Karpas-422 (cell line): ENCODE measurements around the gene MDM4. TPM values are rescaled to one million over a fixed set of nuclear protein-coding genes. Genes with fewer than 3 reads are reported as not detected.

Source experiments
- DNase-seq: peaks from one replicate; pipeline ENCODE4 v3.0.0-alpha.2; 2015
- H2AFZ ChIP-seq: fragments of 200-600 bp; sonication (generic); 2 replicates; pipeline ENCODE4 v1.6.1; 2014; ENCODE audit warnings: antibody characterized with exemption, low read length, mixed read lengths
- H3K27ac ChIP-seq: fragments of 200-600 bp; sonication (generic); 2 replicates; pipeline ENCODE4 v1.5.1; 2014; ENCODE audit warnings: mild to moderate bottlenecking, low read length, moderate library complexity
- H3K27me3 ChIP-seq: fragments of 200-600 bp; sonication (generic); 2 replicates; pipeline ENCODE4 v1.6.1; 2014; ENCODE audit warnings: low read length, mixed read lengths
- H3K36me3 ChIP-seq: fragments of 200-600 bp; sonication (generic); 2 replicates; pipeline ENCODE4 v1.6.1; 2014; ENCODE audit warnings: low read length, mixed read lengths; ENCODE audit not compliant: insufficient read depth
- H3K4me1 ChIP-seq: fragments of 200-600 bp; sonication (generic); 2 replicates; pipeline ENCODE4 v1.6.1; 2014; ENCODE audit warnings: mild to moderate bottlenecking, low read length, mixed read lengths
- H3K4me2 ChIP-seq: fragments of 200-600 bp; sonication (generic); 2 replicates; pipeline ENCODE4 v1.6.1; 2014; ENCODE audit warnings: low read length, low read depth, mild to moderate bottlenecking; ENCODE audit not compliant: poor library complexity, severe bottlenecking
- H3K4me3 ChIP-seq: fragments of 200-600 bp; sonication (generic); 2 replicates; pipeline ENCODE4 v1.5.1; 2014; ENCODE audit warnings: mild to moderate bottlenecking, antibody characterized with exemption, low read length, mixed read lengths
- H3K79me2 ChIP-seq: fragments of 200-600 bp; sonication (generic); 2 replicates; pipeline ENCODE4 v1.6.1; 2014; ENCODE audit warnings: mild to moderate bottlenecking, low read length, mixed read lengths
- H3K9ac ChIP-seq: fragments of 200-600 bp; sonication (generic); 2 replicates; pipeline ENCODE4 v1.6.0; 2014; ENCODE audit warnings: low read length
- H3K9me2 ChIP-seq: fragments of 200-600 bp; sonication (generic), shearing (Covaris generic); replicated peaks from 2 replicates; pipeline ENCODE4 v1.6.0; 2014; ENCODE audit warnings: mild to moderate bottlenecking, low read length, moderate library complexity; ENCODE audit not compliant: insufficient read depth
- H3K9me3 ChIP-seq: fragments of 300-700, 200-600 bp; sonication (generic); 2 replicates; pipeline ENCODE4 v1.6.1; 2014; ENCODE audit warnings: low read length, mixed read lengths
- H4K20me1 ChIP-seq: fragments of 200-600 bp; sonication (generic); 2 replicates; pipeline ENCODE4 v1.6.1; 2014; ENCODE audit warnings: mild to moderate bottlenecking, antibody characterized with exemption, low read length, low read depth; ENCODE audit not compliant: insufficient read depth
- total RNA-seq: library from RNA; depleted of rRNA; stranded (reverse); fragments of >200 nt; shearing (Covaris generic); gene quantifications from 2 replicates; pipeline ENCODE4 v1.2.3, GENCODE V29; 2014; ENCODE audit warnings: low replicate concordance; rRNA removed

The MDM4 gene, protein sequence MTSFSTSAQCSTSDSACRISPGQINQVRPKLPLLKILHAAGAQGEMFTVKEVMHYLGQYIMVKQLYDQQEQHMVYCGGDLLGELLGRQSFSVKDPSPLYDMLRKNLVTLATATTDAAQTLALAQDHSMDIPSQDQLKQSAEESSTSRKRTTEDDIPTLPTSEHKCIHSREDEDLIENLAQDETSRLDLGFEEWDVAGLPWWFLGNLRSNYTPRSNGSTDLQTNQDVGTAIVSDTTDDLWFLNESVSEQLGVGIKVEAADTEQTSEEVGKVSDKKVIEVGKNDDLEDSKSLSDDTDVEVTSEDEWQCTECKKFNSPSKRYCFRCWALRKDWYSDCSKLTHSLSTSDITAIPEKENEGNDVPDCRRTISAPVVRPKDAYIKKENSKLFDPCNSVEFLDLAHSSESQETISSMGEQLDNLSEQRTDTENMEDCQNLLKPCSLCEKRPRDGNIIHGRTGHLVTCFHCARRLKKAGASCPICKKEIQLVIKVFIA
- 73.7 and 96.9 TPM in 2 replicates for total RNA-seq

GRCh38 chr1:204516180-204516879, at the start of gene MDM4:
TSS of gene MDM4 (plus strand) at chr1:204516406. CDS start at chr1:204525519, 9,113 bp downstream.
- Histone ChIP-seq H3K27ac (peak within 1 kb of the TSS; percentile 94), H3K4me1 (peaks cover 70% of the 10 kb centered on the region), H3K79me2 (peaks cover 51% of the 10 kb centered on the region), H3K4me3 (peak within 1 kb of the TSS; percentile 90), H3K36me3 (peaks cover 24% of the 10 kb centered on the region), H2AFZ (peak within 1 kb of the TSS; percentile 85), H3K9ac (peak within 1 kb of the TSS; percentile 94), H4K20me1 (no peaks in the 10 kb centered on the region; the same call in 1 of the 2 replicates), H3K4me2 (peak within 1 kb of the TSS; percentile 94), H3K27me3 (no peaks in the 10 kb centered on the region), H3K9me2 (no peaks in the 10 kb centered on the region), H3K9me3 (no peaks in the 10 kb centered on the region)
- peak; percentile 98 for DNase-seq

DNA sequence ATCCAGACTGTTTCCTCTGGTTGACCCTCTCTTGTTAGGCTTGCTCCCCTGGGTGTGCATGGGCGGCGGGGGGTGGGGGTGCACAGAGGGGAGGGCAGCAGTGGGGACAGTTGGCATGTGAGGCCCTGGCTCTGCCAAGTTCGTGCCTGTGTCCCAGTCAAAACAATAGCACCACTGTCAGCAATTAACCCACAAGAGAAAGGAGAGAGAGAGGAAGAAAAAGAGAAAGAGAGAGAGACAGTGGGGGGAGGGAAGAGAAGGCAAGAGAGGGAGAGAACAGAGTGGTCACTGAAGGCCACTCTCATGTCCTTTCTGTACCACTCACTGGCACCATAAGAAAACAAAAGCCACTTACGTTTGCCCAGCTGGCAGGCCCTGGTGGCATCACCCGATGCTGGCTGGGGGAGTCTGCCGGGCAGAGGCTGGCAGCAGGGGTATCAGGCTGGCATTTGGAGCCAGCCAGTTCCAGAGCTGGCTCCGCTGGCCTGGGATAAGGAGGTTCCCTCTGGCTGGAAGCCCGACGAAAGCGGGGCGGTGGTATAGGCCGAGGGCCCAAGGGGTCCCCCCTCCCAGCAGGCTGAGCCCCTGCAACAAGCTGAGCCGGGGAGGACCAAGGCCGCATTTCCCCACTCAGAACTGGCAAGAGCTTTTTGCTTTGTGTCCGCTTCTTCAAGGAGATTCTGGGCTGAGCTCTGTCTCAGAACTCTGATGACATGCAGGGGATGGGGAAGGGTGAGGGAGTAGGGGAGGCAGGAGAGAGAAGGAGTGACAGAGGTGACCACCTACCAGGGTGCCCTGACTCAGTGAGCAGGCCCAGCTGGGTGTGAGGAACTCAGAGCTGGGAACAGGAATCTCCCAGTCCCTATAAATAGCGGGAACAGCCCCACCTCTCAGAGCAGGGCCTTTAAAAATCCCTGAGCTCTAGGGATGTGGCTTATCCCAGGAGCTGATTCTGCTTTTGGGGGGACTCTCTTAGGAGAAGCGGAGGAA, 49.5 kb upstream of the MDM4 start:
- DNase-seq = no peak
- no peak overlapping the region for H3K27ac ChIP-seq
- H3K36me3 ChIP-seq = no peaks in the 10 kb centered on the region
- H3K4me3 ChIP-seq = no peak overlapping the region
- no peaks in the 10 kb centered on the region for H3K9me2 ChIP-seq
- no peak overlapping the region for H3K9ac ChIP-seq
- no peaks in the 10 kb centered on the region for H3K9me3 ChIP-seq
- H3K4me2 ChIP-seq = peak overlapping the region; percentile 52
- no peaks in the 10 kb centered on the region for H3K27me3 ChIP-seq
- H4K20me1 ChIP-seq = no peaks in the 10 kb centered on the region
- H3K4me1 ChIP-seq = peaks cover 26% of the 10 kb centered on the region
- H2AFZ ChIP-seq = no peak overlapping the region
- no peaks in the 10 kb centered on the region for H3K79me2 ChIP-seq

GRCh38 chr1:204468206-204468605, 48.0 kb upstream of the MDM4 start:
- H3K4me3 ChIP-seq = no peak overlapping the region
- no peaks in the 10 kb centered on the region for H3K36me3 ChIP-seq
- no peak overlapping the region for H3K27ac ChIP-seq
- DNase-seq = no peak
- no peak overlapping the region for H3K4me2 ChIP-seq
- H3K27me3 ChIP-seq = no peaks in the 10 kb centered on the region
- no peak overlapping the region for H2AFZ ChIP-seq
- peaks cover 19% of the 10 kb centered on the region for H3K4me1 ChIP-seq
- H3K79me2 ChIP-seq = no peaks in the 10 kb centered on the region
- H3K9me3 ChIP-seq = no peaks in the 10 kb centered on the region
- H4K20me1 ChIP-seq = 0 out of 2 replicates have a peak, but pooled peaks cover 5% of the 10 kb centered on the region
- H3K9ac ChIP-seq = no peak overlapping the region
- no peaks in the 10 kb centered on the region for H3K9me2 ChIP-seq

DNA sequence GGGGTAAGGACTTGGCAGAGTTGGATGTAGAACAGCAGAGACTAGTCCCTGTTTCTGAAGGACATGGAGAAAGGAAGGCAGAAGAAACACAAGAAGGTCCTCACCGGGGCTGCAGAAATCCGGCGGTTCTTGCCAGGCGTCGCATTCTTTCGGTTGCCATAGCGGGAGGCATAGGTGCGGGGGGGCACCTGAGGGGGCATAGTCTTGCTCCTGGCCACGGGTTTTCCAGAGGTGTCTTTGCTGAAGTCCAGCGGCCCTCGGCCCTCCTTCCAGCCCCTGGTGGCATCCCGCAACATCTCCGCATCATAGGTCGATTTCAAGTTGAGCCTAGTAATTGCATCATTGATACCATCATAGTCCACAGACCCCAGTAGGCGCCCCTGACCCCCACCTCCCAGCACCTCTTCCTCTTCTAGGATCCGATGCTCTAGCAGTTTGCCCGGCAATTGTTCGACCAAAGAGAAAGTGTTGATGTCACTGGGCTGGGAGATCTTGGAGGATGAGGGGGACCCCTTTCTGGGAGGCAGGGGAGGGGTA, 47.4 kb upstream of the MDM4 start:
- DNase-seq = no peak
- Histone ChIP-seq H3K27me3 (no peaks in the 10 kb centered on the region), H3K9me3 (no peaks in the 10 kb centered on the region), H3K4me2 (no peak overlapping the region), H3K4me1 (peaks cover 19% of the 10 kb centered on the region), H3K9ac (no peak overlapping the region), H3K9me2 (no peaks in the 10 kb centered on the region), H3K36me3 (no peaks in the 10 kb centered on the region), H4K20me1 (0 out of 2 replicates have a peak, but pooled peaks cover 7% of the 10 kb centered on the region), H3K79me2 (no peaks in the 10 kb centered on the region), H3K27ac (no peak overlapping the region), H3K4me3 (no peak overlapping the region), H2AFZ (no peak overlapping the region)

DNA sequence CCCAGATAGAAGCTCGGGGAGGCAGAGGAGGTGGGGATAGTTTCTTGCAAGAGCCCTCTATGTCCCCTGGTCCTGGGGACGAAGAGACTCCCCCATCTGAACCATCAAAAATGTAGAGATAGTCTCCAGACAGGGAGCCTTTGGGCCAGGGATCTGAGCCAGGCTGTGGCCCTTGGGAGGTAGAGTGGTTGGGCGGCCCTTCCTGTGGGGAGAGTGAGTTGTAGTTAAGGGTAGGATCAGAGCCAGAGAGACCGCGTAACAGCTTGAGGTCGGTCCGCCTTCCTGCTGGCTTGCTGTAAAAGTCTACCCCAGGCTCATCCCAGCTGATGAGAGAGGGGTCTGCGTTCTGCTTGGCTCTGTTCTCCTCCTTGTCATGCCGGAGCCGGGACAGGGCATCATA, 46.9 kb upstream of the MDM4 start:
- Histone ChIP-seq H3K4me1 (peaks cover 19% of the 10 kb centered on the region), H3K9ac (no peak overlapping the region), H3K4me2 (no peak overlapping the region), H3K27ac (no peak overlapping the region), H3K27me3 (no peaks in the 10 kb centered on the region), H3K9me3 (no peaks in the 10 kb centered on the region), H3K79me2 (no peaks in the 10 kb centered on the region), H3K4me3 (no peak overlapping the region), H4K20me1 (0 out of 2 replicates have a peak, but pooled peaks cover 7% of the 10 kb centered on the region), H2AFZ (no peak overlapping the region), H3K9me2 (no peaks in the 10 kb centered on the region), H3K36me3 (no peaks in the 10 kb centered on the region)
- DNase-seq = no peak

GRCh38 chr1:204471687-204472086, 44.5 kb upstream of the MDM4 start:
- Histone ChIP-seq H3K9me2 (no peaks in the 10 kb centered on the region), H3K27ac (no peak overlapping the region), H3K4me3 (no peak overlapping the region), H3K4me2 (no peak overlapping the region), H3K9me3 (no peaks in the 10 kb centered on the region), H3K4me1 (peaks cover 3% of the 10 kb centered on the region), H3K36me3 (no peaks in the 10 kb centered on the region), H3K79me2 (no peaks in the 10 kb centered on the region), H3K27me3 (no peaks in the 10 kb centered on the region), H3K9ac (no peak overlapping the region), H2AFZ (no peak overlapping the region), H4K20me1 (peaks cover 7% of the 10 kb centered on the region; the same call in 1 of the 2 replicates)
- no peak for DNase-seq

GRCh38 chr1:204472660-204473059, 43.5 kb upstream of the MDM4 start:
- Histone ChIP-seq H3K4me3 (no peak overlapping the region), H3K9me3 (no peaks in the 10 kb centered on the region), H3K36me3 (no peaks in the 10 kb centered on the region), H3K4me1 (no peaks in the 10 kb centered on the region; the same call in 1 of the 2 replicates), H3K9ac (no peak overlapping the region), H3K9me2 (no peaks in the 10 kb centered on the region), H3K27me3 (no peaks in the 10 kb centered on the region), H3K4me2 (no peak overlapping the region), H3K79me2 (no peaks in the 10 kb centered on the region), H2AFZ (no peak overlapping the region), H3K27ac (no peak overlapping the region), H4K20me1 (peaks cover 7% of the 10 kb centered on the region; the same call in 1 of the 2 replicates)
- no peak for DNase-seq
